Esophagus mucosa (tissue), 1 donor: ENCODE results near the gene LCE1D. TPM values are rescaled to one million over a fixed set of nuclear protein-coding genes. Genes with fewer than 3 reads are reported as not detected.
A peak's percentile ranks its signal among the peaks of the same experiment; 100 is the strongest.

Source experiments
- ATAC-seq: fragments of 200-7000 bp; cut with Tn5 transposase; one replicate; pipeline ENCODE4 v1.9.1; 2020
- total RNA-seq: library from RNA; stranded (reverse); gene quantifications from one replicate; pipeline ENCODE4 v1.2.4, GENCODE V29; 2023
- donor health status: DM: yes; HTN: yes; CAD: no.

The LCE1D gene
- total RNA-seq, 1 donor from 2014 or later, result not detected

DNA sequence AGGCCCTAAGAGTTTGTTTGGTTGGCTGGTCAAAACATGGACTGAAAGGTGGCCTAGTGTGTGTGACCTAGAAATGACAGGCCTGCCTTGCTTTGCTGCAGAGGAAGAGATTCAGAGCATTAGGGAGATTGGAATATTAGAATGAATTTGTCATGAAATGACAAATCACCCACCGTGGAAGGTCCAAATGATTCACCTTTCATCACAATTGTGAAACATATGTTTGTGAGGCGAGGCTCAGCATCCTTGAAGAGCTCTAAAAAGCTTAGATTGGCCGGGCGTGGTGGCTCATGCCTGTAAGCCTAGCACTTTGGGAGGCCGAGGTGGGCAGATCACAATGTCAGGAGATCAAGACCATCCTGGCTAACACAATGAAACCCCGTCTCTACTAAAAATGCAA, 20.8 kb downstream of the LCE1D start:
- peak; percentile 81 for ATAC-seq

DNA sequence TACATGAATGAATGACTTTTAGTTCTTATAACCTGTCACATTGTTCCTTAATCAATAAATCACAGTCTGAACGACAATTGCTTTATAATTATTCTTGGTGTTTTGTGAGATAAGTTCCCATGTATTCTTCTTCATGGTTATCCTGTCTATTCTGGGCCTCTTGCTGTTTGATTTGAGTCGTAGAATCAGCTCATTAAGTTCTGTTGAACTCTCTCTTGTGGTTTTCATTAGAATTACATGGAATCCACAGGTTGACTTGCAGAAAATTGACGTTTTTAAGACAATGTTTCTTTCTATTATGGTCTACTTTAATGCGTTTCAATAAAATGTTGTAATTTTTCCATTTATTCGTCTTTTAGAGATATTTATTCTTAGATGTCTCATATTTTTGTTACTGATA, 26.8 kb downstream of the LCE1D start:
- ATAC-seq, result no peak

DNA sequence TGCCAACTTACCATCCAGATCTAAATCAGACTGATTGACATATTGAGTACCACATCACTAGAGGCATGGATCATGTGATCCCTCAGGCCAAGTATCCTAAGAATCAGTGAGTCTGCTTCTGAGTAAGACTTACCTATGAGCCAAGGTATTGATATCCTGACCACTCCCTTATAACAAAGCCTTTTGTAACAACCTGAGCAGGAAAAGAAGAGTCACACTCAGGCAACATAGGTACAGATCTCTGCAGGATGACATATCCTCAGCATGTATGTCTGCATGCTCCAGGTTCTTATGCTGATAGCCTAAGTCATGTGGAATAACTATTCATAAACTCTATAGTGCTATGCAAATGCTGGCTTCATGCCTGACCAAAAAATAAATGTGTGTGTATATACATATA, 28.4 kb downstream of the LCE1D start:
- peak; percentile 53 for ATAC-seq

DNA sequence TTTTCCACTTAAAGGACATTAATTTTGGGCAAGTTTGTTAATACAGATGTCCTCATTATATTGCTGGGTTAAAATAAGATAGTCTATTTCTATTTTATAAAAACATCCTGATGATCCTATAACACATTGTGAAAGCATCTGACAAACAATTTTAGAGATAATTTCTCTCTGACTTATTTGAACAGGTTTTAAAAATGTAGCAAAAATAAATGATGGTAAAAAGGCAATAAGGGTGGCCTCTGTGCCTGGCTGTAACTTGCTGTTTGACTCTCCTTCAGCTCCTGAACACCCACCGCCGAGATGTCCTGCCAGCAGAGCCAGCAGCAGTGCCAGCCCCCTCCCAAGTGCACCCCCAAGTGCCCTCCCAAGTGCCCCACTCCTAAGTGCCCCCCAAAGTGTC, 30.7 kb downstream of the LCE1D start, which contains the start of gene LCE1A:
Gene LCE1A (plus strand): TSS at position 301 of the 400 bp plus-strand sequence. CDS start 0 bp downstream, at position 301.
- ATAC-seq, result no peak

DNA sequence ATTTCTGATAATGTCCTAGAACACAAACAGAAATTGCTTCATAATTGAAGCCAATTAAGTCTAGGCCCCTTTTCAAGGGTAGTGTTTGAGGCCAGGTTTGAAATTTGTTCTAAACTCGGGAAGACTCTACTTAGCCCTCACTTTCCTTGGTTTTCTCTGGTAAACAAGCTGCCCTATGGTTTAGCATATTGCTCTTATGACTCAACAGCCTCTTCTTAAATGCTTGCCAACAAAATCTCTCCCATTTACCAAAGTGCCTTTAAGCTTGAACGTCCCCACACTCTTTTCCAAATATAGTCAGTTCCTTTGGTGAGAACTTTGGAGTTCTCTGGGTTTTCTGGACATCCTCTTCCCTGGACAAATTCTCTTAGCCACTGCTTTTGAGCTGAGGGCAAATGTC, 40.3 kb downstream of the LCE1D start:
- ATAC-seq, result no peak

DNA sequence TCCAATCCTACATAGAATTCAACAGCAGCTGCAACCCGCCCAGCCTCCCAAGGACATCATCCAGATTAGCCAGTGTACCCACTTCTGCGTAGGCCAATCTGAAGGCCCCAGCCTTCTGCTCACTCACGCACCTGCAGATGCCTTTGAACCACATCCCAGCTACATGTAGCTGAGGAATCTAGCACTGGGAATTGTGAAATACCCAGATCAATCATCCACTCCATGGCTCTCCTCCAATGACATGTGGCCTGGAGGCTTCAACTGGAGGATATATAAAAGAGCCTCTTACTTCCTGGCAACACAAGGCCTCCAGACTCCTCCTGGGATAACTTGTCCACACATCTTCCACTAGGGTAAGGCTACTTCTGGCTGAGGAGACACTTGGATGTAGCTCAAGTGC, 46.0 kb downstream of the LCE1D start, which contains the start of gene LCE6A:
Gene LCE6A (plus strand): TSS at position 301 of the 400 bp plus-strand sequence. CDS start 665 bp downstream, outside the sequence.
- no peak for ATAC-seq

Other genes starting within 250 kb of the LCE1D start
- 4.3 TPM for gene LCE3E, start 229.9 kb upstream of the LCE1D start, total RNA-seq
- gene LCE3D, start 216.2 kb upstream of the LCE1D start, total RNA-seq, result 7.7 TPM
- not detected for gene LCE3C, start 196.5 kb upstream of the LCE1D start, total RNA-seq
- not detected for gene LCE3B, start 182.9 kb upstream of the LCE1D start, total RNA-seq
- gene LCE3A, start 173.6 kb upstream of the LCE1D start, total RNA-seq, result not detected
- gene LCE2D, start 133.3 kb upstream of the LCE1D start, total RNA-seq, result not detected
- not detected for gene LCE2C, start 121.4 kb upstream of the LCE1D start, total RNA-seq
- gene LCE2B, start 110.6 kb upstream of the LCE1D start, total RNA-seq, result not detected
- gene LCE2A, start 98.4 kb upstream of the LCE1D start, total RNA-seq, result not detected
- gene LCE4A, start 88.6 kb upstream of the LCE1D start, total RNA-seq, result not detected
- gene KPRP, start 38.7 kb upstream of the LCE1D start, total RNA-seq, result 3.6 TPM
- gene LCE1F, start 21.6 kb upstream of the LCE1D start, total RNA-seq, result not detected
- gene LCE1E, start 10.5 kb upstream of the LCE1D start, total RNA-seq, result not detected
- 1.00 TPM for gene LCE1C, start 9.9 kb downstream of the LCE1D start, total RNA-seq
- gene LCE1B, start 15.2 kb downstream of the LCE1D start, total RNA-seq, result not detected
- gene LCE1A, start 30.8 kb downstream of the LCE1D start, total RNA-seq, result not detected
- not detected for gene LCE6A, start 46.1 kb downstream of the LCE1D start, total RNA-seq
- gene LCE7A, start 63.3 kb downstream of the LCE1D start, total RNA-seq, result not detected
- gene SMCP, start 81.6 kb downstream of the LCE1D start, total RNA-seq, result not detected
- 145 TPM for gene IVL, start 111.8 kb downstream of the LCE1D start, total RNA-seq
- 3.5 TPM for gene SPRR5, start 150.5 kb downstream of the LCE1D start, total RNA-seq
- not detected for gene SPRR4, start 173.9 kb downstream of the LCE1D start, total RNA-seq
- gene SPRR1A, start 187.4 kb downstream of the LCE1D start, total RNA-seq, result 1,843 TPM
- 10,043 TPM for gene SPRR3, start 205.0 kb downstream of the LCE1D start, total RNA-seq
- 2,894 TPM for gene SPRR1B, start 234.5 kb downstream of the LCE1D start, total RNA-seq
- gene SPRR2D, start 244.4 kb downstream of the LCE1D start, total RNA-seq, result 1,669 TPM